CD14-positive monocyte (primary cell): ENCODE results near the gene TBCD. TPM values are rescaled to one million over a fixed set of nuclear protein-coding genes. Genes with fewer than 3 reads are reported as not detected.
A peak's percentile ranks its signal among the peaks of the same experiment; 100 is the strongest.

Experiments used
- DNase-seq, 3 donors: peaks; one replicate each; pipeline ENCODE4 v3.0.0-alpha.2; 2011 to 2022
- H2AFZ ChIP-seq: 2 replicates; pipeline ENCODE4 v1.6.0; 2012; ENCODE audit warnings: mild to moderate bottlenecking, low read depth, low read length, inconsistent platforms; ENCODE audit not compliant: insufficient read depth, poor library complexity, severe bottlenecking
- H3K27ac ChIP-seq, 2 donors: 1 replicate in 1 of 2; 2 replicates in 1 of 2; pipeline ENCODE4 v1.5.1; 2012 to 2013; ENCODE audit warnings: low read length in 2 of 2, control low read depth in 1 of 2, inconsistent platforms in 1 of 2, low read depth in 1 of 2, mild to moderate bottlenecking in 1 of 2
- H3K27me3 ChIP-seq, 2 donors: one replicate each; pipeline versions ENCODE4 v1.6.0 to v1.6.1; 2011 to 2013; ENCODE audit warnings: low read length in 2 of 2; ENCODE audit not compliant: control insufficient read depth in 2 of 2, insufficient read depth in 2 of 2
- H3K36me3 ChIP-seq, 2 donors: replicated peaks in 1 of 2; 1 replicate in 1 of 2; 2 replicates in 1 of 2; pipeline versions ENCODE4 v1.5.1 to v1.6.1; 2012 to 2013; ENCODE audit warnings: low read length in 2 of 2, control low read depth in 1 of 2, inconsistent platforms in 1 of 2, mild to moderate bottlenecking in 1 of 2; ENCODE audit not compliant: insufficient read depth in 2 of 2, control insufficient read depth in 1 of 2
- H3K4me1 ChIP-seq, 2 donors: 1 replicate in 1 of 2; 2 replicates in 1 of 2; pipeline versions ENCODE4 v1.5.1 to v1.6.1; 2012 to 2013; ENCODE audit warnings: low read length in 2 of 2, control low read depth in 1 of 2, inconsistent platforms in 1 of 2, mild to moderate bottlenecking in 1 of 2, moderate library complexity in 1 of 2; ENCODE audit not compliant: insufficient read depth in 2 of 2, control insufficient read depth in 1 of 2
- H3K4me2 ChIP-seq: replicated peaks from 2 replicates; pipeline ENCODE3; 2012; ENCODE audit warnings: low read length, moderate library complexity, mild to moderate bottlenecking; ENCODE audit not compliant: poor library complexity, severe bottlenecking; ENCODE audit errors: extremely low read depth
- H3K4me3 ChIP-seq, 3 experiments: fragments of 200-600 bp in 1 of 3; sonication (generic) in 1 of 3; replicated peaks in 1 of 3; 1 replicate in 2 of 3; 2 replicates in 1 of 3; pipeline ENCODE4 v1.5.1; 2011 to 2013; ENCODE audit warnings: low read length in 3 of 3, mild to moderate bottlenecking in 3 of 3, control low read depth in 2 of 3, low read depth in 2 of 3, inconsistent platforms in 1 of 3, moderate library complexity in 1 of 3
- H3K79me2 ChIP-seq: 2 replicates; pipeline ENCODE4 v1.6.0; 2012; ENCODE audit warnings: mild to moderate bottlenecking, control low read depth, inconsistent platforms, low read length, moderate library complexity; ENCODE audit not compliant: insufficient read depth
- H3K9ac ChIP-seq: 2 replicates; pipeline ENCODE4 v1.6.0; 2017; ENCODE audit warnings: low read length, mild to moderate bottlenecking; ENCODE audit not compliant: insufficient read depth, poor library complexity, severe bottlenecking
- H3K9me3 ChIP-seq, 2 donors: replicated peaks in 1 of 2; 1 replicate in 1 of 2; 2 replicates in 1 of 2; pipeline versions ENCODE4 v1.5.1 to v1.6.1; 2012 to 2013; ENCODE audit warnings: low read length in 2 of 2, control low read depth in 1 of 2; ENCODE audit not compliant: control insufficient read depth in 1 of 2, insufficient read depth in 1 of 2
- H4K20me1 ChIP-seq: 2 replicates; pipeline ENCODE4 v1.6.0; 2012; ENCODE audit warnings: mild to moderate bottlenecking, low read length, control low read depth, moderate library complexity; ENCODE audit not compliant: insufficient read depth
- H3K27ac Mint-ChIP-seq, 7 donors: one replicate each; pipeline ENCODE4 v1.8.0; 2020; ENCODE audit warnings: mild to moderate bottlenecking in 7 of 7, mixed read lengths in 7 of 7, moderate library complexity in 6 of 7, inconsistent platforms in 2 of 7
- H3K27me3 Mint-ChIP-seq, 3 donors: one replicate each; pipeline ENCODE4 v1.8.0; 2021 to 2022; ENCODE audit warnings: low read depth in 3 of 3, mild to moderate bottlenecking in 3 of 3, mixed read lengths in 3 of 3, moderate library complexity in 3 of 3, inconsistent platforms in 1 of 3
- H3K36me3 Mint-ChIP-seq, 2 donors: one replicate each; pipeline ENCODE4 v1.8.0; 2020; ENCODE audit warnings: mixed read lengths in 2 of 2, inconsistent platforms in 1 of 2, mild to moderate bottlenecking in 1 of 2
- H3K4me1 Mint-ChIP-seq: one replicate; pipeline ENCODE4 v1.8.0; 2020; ENCODE audit warnings: mild to moderate bottlenecking, mixed read lengths
- H3K4me3 Mint-ChIP-seq, 2 donors: one replicate each; pipeline ENCODE4 v1.8.0; 2020; ENCODE audit warnings: mild to moderate bottlenecking in 2 of 2, mixed read lengths in 2 of 2, moderate library complexity in 1 of 2
- H3K9me3 Mint-ChIP-seq, 7 donors: one replicate each; pipeline ENCODE4 v1.8.0; 2020 to 2022; ENCODE audit warnings: mixed read lengths in 7 of 7, mild to moderate bottlenecking in 6 of 7, moderate library complexity in 6 of 7, inconsistent platforms in 2 of 7
- WGBS: methylation state at CpG from one replicate; pipeline ENCODE4 v1.1.5; 2013; ENCODE audit warnings: missing lambda C conversion rate; ENCODE audit not compliant: insufficient coverage; 5-methylcytosine and 5-hydroxymethylcytosine counted together
- intact Hi-C, 2 donors: fragments of 100-400 bp; cut with micrococcal nuclease; formaldehyde crosslinking; loops; one replicate each; pipeline versions ENCODE4 v1.15.0 to v1.15.1; 2023
- polyA plus RNA-seq, 3 donors: library from polyadenylated mRNA; depleted of rRNA in 1 of 3; unstranded in 2 of 3; stranded (reverse) in 1 of 3; fragments of 300-500 nt in 2 of 3; fragments of >200 nt in 1 of 3; fragmentation: Illumina TruSeq in 2 of 3; gene quantifications; 1 replicate in 2 of 3; 2 replicates in 1 of 3; pipeline ENCODE4 v1.2.3, GENCODE V29; 2012 to 2021
- TF ChIP-seq, protein P1 (sequence below): fragments of 200-600 bp; IDR thresholded peaks from one replicate; pipeline ENCODE4 v1.8.0; 2022; ENCODE audit warnings: antibody characterized with exemption, mild to moderate bottlenecking

TBCD gene
- polyA plus RNA-seq, 3 donors = 54.7 to 74.0 (median 66.6) TPM

DNA sequence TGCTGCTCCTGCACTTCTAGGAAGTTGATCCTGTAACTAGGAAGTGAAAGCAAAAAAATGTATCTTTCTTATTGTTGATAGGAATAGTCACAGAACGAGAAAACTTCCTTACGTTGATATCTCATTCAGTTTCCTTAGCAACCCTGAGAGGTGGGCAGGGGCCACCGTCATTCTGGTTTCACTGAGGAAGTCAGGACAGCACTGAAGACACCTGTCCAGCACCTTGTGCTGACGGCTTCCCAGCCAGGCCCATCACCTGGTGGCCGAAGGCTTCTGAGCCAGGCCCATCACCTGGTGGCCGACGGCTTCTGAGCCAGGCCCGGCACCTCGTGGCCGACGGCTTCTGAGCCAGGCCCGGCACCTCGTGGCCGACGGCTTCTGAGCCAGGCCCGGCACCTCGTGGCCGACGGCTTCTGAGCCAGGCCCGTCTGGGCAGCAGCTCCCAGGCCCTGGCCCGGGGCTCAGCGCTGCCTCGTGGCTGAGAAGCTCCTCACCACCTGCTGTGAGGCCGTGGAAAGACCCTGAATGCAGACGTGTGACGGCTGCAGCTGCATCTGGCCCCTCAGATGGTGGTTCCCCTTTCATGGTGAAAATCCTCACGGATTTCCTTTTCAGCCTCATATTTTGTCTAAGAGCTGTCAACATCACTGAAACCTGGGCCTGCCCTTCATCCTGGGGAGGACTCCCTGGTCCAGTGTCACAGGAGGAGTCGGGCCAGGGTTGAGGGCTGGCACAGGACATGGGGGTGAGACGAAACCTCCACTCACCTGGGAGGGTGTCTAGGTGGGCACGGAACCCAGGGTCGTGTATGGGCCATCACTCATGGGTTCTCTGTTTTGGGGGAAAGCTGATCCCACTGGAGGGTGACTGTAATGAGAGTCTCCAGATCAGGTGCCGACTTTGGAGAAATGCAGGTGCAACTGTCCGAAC is 121.0 kb downstream of the TBCD start:
- peaks cover 0 to 2% (median 0%) of the 10 kb centered on the region in 3 donors for H3K27me3 Mint-ChIP-seq
- 84% methylated on average over 23 of the region's 33 CpGs for WGBS
- H3K36me3 Mint-ChIP-seq = peaks cover 34 to 42% of the 10 kb centered on the region in 2 donors
- intact Hi-C loops = no loop called here
- Histone ChIP-seq H3K4me1 (peaks cover 38 to 44% of the 10 kb centered on the region in 2 donors), H2AFZ (no peak overlapping the region), H3K4me3 (no peak overlapping the region), H3K9me3 (no peaks in the 10 kb centered on the region), H3K4me2 (peak overlapping the region; percentile 10), H3K79me2 (no peaks in the 10 kb centered on the region), H3K36me3 (peaks cover 12 to 22% of the 10 kb centered on the region in 2 donors), H4K20me1 (no peaks in the 10 kb centered on the region), H3K27ac (no peak overlapping the region), H3K27me3 (no peaks in the 10 kb centered on the region), H3K9ac (no peak overlapping the region)
- TF ChIP-seq, protein P1, sequence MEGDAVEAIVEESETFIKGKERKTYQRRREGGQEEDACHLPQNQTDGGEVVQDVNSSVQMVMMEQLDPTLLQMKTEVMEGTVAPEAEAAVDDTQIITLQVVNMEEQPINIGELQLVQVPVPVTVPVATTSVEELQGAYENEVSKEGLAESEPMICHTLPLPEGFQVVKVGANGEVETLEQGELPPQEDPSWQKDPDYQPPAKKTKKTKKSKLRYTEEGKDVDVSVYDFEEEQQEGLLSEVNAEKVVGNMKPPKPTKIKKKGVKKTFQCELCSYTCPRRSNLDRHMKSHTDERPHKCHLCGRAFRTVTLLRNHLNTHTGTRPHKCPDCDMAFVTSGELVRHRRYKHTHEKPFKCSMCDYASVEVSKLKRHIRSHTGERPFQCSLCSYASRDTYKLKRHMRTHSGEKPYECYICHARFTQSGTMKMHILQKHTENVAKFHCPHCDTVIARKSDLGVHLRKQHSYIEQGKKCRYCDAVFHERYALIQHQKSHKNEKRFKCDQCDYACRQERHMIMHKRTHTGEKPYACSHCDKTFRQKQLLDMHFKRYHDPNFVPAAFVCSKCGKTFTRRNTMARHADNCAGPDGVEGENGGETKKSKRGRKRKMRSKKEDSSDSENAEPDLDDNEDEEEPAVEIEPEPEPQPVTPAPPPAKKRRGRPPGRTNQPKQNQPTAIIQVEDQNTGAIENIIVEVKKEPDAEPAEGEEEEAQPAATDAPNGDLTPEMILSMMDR = no peak
- no peak for DNase-seq
- no peaks in the 10 kb centered on the region for H3K9me3 Mint-ChIP-seq
- H3K4me1 Mint-ChIP-seq = peaks cover 44% of the 10 kb centered on the region
- H3K27ac Mint-ChIP-seq = peak overlapping the region in 5 of 7 donors; percentile 20 to 60 (median 27)
- H3K4me3 Mint-ChIP-seq = no peak overlapping the region

DNA sequence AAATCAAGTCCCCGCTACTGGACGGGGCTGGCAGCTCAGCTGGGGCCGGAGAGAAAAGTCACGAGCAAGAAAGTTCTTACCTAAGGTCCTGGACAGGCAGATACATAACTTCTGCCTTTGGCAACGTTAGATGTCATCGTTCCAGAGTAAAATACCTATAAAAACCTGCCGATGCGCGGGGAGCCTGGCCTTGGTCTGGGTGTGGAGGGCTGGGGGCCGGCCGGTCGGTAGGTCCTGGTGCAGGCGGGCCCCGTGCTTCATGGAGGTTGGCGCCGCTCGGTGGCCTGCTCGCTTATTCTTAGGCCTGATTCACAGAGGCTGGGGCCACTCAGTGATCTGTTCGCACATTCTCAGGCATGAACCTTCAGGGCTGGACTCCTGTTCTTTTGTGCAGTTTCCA is 121.7 kb downstream of the TBCD start:
- peak overlapping the region in 1 of 7 donors; percentile 41 for H3K27ac Mint-ChIP-seq
- Histone ChIP-seq H3K4me2 (no peak overlapping the region), H2AFZ (no peak overlapping the region), H3K9ac (no peak overlapping the region), H3K4me3 (no peak overlapping the region), H3K79me2 (no peaks in the 10 kb centered on the region), H3K27me3 (no peaks in the 10 kb centered on the region), H3K4me1 (peaks cover 44 to 51% of the 10 kb centered on the region in 2 donors), H3K36me3 (peaks cover 12 to 22% of the 10 kb centered on the region in 2 donors), H4K20me1 (no peaks in the 10 kb centered on the region), H3K9me3 (no peaks in the 10 kb centered on the region), H3K27ac (no peak overlapping the region)
- H3K9me3 Mint-ChIP-seq = no peaks in the 10 kb centered on the region
- H3K27me3 Mint-ChIP-seq = peaks cover 0 to 2% (median 0%) of the 10 kb centered on the region in 3 donors
- H3K4me3 Mint-ChIP-seq = no peak overlapping the region
- DNase-seq = no peak
- H3K36me3 Mint-ChIP-seq = peaks cover 32 to 40% of the 10 kb centered on the region in 2 donors
- 97% methylated on average over 17 of the region's 19 CpGs for WGBS
- intact Hi-C loops = no loop called here
- peaks cover 50% of the 10 kb centered on the region for H3K4me1 Mint-ChIP-seq
- TF ChIP-seq, protein P1 = no peak
